Ecto neural progenitor cell (in vitro differentiated cells): Measurements from ENCODE around the gene PLB1.
"Not testable (repeated sequence)": the region's sequence is repeated elsewhere in the genome, so short reads cannot be mapped to it uniquely, and the experiment has no call there.

Experiments
- DNase-seq: peaks from one replicate; pipeline ENCODE4 v3.0.0-alpha.2; 2018; ENCODE audit warnings: low spot score

The PLB1 gene

GRCh38 chr2:28469947-28470535 is 25.8 kb upstream of the PLB1 start:
- no peak for DNase-seq

- DNase-seq: no peak
Measured at GRCh38 chr2:28470759-28471158, 25.1 kb upstream of the PLB1 start.

GRCh38 chr2:28471214-28471613 is 24.6 kb upstream of the PLB1 start:
- no peak for DNase-seq

GRCh38 chr2:28471701-28472236 is 24.1 kb upstream of the PLB1 start:
- DNase-seq: no peak

- not testable (repeated sequence) for DNase-seq
Measured at GRCh38 chr2:28472641-28473040, 23.2 kb upstream of the PLB1 start.

GRCh38 chr2:28475088-28475595 is 20.7 kb upstream of the PLB1 start:
- DNase-seq: no peak

- no peak for DNase-seq
Measured at GRCh38 chr2:28477087-28477486, 18.8 kb upstream of the PLB1 start.

GRCh38 chr2:28477645-28478044 is 18.2 kb upstream of the PLB1 start:
- no peak for DNase-seq

GRCh38 chr2:28480403-28481049 is 15.3 kb upstream of the PLB1 start:
- no peak for DNase-seq

GRCh38 chr2:28481905-28482304 is 14.0 kb upstream of the PLB1 start:
- no peak for DNase-seq

- DNase-seq: no peak
Measured at GRCh38 chr2:28484835-28485234, 11.0 kb upstream of the PLB1 start.

GRCh38 chr2:28486526-28486925 is 9.3 kb upstream of the PLB1 start:
- no peak for DNase-seq

GRCh38 chr2:28487258-28487657 is 8.6 kb upstream of the PLB1 start:
- no peak for DNase-seq

- DNase-seq: no peak
Measured at GRCh38 chr2:28488083-28488830, 7.6 kb upstream of the PLB1 start.

GRCh38 chr2:28488858-28489575 is 6.8 kb upstream of the PLB1 start:
- DNase-seq: no peak

GRCh38 chr2:28490558-28490957 is 5.3 kb upstream of the PLB1 start:
- DNase-seq: no peak

- no peak for DNase-seq
Measured at GRCh38 chr2:28492282-28492681, 3.6 kb upstream of the PLB1 start.

GRCh38 chr2:28493636-28494035 is 2.2 kb upstream of the PLB1 start:
- no peak for DNase-seq

GRCh38 chr2:28496781-28497180 is 921 bp downstream of the PLB1 start:
- no peak for DNase-seq

GRCh38 chr2:28497206-28497605 is 1.3 kb downstream of the PLB1 start:
- DNase-seq: no peak

GRCh38 chr2:28499282-28499681 is 3.4 kb downstream of the PLB1 start:
- no peak for DNase-seq

- no peak for DNase-seq
Measured at GRCh38 chr2:28505361-28505760, 9.5 kb downstream of the PLB1 start.
